ENCODE results near the gene CEP41. TPM values are rescaled to one million over a fixed set of nuclear protein-coding genes. Genes with fewer than 3 reads are reported as not detected.

The CEP41 gene
- total and polyA plus RNA-seq, 2 experiments from 2014 or later, result 17.4 to 25.0 TPM

DNA sequence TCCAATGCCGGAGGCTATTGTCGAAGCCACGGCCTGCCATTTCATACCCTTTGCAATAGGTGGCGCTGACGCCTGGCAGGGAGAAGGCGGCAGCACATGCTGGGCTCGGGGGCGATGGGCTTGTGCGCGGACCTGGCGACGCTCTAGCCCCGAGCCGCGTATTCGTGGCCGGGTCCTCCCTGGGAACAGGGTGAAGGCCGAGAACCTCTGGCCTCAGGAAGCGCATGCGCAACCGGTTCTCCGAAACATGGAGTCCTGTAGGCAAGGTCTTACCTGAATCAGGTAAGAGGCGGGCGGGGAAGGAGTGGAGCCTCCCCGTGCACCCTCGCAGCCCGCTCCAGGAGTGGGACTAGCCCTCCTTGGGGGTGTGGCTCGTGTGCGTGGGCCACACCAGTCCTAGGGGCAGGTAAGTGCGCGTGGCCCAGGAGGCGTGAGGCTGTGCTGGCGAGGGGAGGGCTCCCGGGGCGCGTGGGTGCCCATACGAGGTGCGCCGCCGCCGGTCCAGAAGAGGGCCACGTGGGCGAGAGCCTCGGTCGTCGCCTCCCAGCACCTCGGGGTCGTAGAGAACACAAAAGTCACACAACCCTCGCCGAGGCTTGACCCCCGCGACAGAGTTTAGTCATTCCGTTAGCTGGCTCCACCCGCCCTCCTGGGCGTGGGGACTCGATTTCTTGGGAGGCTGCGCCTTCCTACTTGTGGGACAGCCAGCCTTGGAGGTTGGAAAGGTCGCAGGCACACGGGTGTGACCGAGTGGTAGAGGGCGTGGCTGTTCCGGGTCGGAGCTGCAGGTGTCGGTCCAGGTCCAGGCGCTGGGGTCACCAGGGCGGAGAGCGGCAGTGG is 45.5 kb upstream of the CEP41 start:
- Histone ChIP-seq H2AFZ (peak overlapping the region; percentile 91), H3K79me2 (replicated peaks; ENCODE audit: insufficient read depth) (peaks cover 43% of the 10 kb centered on the region), H3K27ac (ENCODE audit: low read depth) (no peak overlapping the region), H3K4me3 (peak overlapping the region; percentile 75), H3K9me2 (ENCODE audit: insufficient read depth) (peaks cover 6% of the 10 kb centered on the region; the same call in 1 of the 2 replicates), H4K20me1 (replicated peaks; ENCODE audit: insufficient read depth) (no peaks in the 10 kb centered on the region; the same call in 1 of the 2 replicates), H3K4me1 (ENCODE audit: insufficient read depth) (peaks cover 31% of the 10 kb centered on the region), H3K4me2 (peak overlapping the region; percentile 88), H3F3A (replicated peaks; ENCODE audit: low read depth) (peaks cover 3% of the 10 kb centered on the region; the same call in 1 of the 2 replicates), H3K27me3 (ENCODE audit: insufficient read depth) (no peaks in the 10 kb centered on the region), H3K36me3 (ENCODE audit: insufficient read depth) (0 out of 2 replicates have a peak, but pooled peaks cover 3% of the 10 kb centered on the region)
- peak; percentile 92 for ATAC-seq
- DNase-seq (ENCODE audit: low spot score), result peak; percentile 98
- TF ChIP-seq ZNF114 (CRISPR knock-in tag; IDR thresholded peaks at IDR 0.05) (no peak), ETS1 (IDR thresholded peaks at IDR 0.05) (peak; percentile 14; the same call in 1 of the 2 replicates), EZH2 (IDR thresholded peaks at IDR 0.05; ENCODE audit: low read depth, unreplicated experiment) (no peak), STAT1 (IDR thresholded peaks at IDR 0.05; ENCODE audit: unreplicated experiment) (no peak), ZNF331 (CRISPR knock-in tag; IDR thresholded peaks at IDR 0.05; ENCODE audit: low read depth) (no peak), NANOG (IDR thresholded peaks at IDR 0.05; ENCODE audit: borderline replicate concordance) (no peak), REST (IDR thresholded peaks at IDR 0.05; ENCODE audit: unreplicated experiment) (no peak), JUNB (IDR thresholded peaks at IDR 0.05; ENCODE audit: unreplicated experiment) (no peak), CREB1 (CRISPR knock-in tag; IDR thresholded peaks at IDR 0.05; ENCODE audit: low read depth) (peak; percentile 76), EZH2phosphoT487 (IDR thresholded peaks at IDR 0.05; ENCODE audit: unreplicated experiment) (no peak), POLR2AphosphoS5 (IDR thresholded peaks at IDR 0.05; ENCODE audit: low read depth) (peak; percentile 86)
- TF ChIP-seq, protein P1, sequence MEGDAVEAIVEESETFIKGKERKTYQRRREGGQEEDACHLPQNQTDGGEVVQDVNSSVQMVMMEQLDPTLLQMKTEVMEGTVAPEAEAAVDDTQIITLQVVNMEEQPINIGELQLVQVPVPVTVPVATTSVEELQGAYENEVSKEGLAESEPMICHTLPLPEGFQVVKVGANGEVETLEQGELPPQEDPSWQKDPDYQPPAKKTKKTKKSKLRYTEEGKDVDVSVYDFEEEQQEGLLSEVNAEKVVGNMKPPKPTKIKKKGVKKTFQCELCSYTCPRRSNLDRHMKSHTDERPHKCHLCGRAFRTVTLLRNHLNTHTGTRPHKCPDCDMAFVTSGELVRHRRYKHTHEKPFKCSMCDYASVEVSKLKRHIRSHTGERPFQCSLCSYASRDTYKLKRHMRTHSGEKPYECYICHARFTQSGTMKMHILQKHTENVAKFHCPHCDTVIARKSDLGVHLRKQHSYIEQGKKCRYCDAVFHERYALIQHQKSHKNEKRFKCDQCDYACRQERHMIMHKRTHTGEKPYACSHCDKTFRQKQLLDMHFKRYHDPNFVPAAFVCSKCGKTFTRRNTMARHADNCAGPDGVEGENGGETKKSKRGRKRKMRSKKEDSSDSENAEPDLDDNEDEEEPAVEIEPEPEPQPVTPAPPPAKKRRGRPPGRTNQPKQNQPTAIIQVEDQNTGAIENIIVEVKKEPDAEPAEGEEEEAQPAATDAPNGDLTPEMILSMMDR (conservative IDR thresholded peaks at IDR 0.05; ENCODE audit: low read depth in 2 of 2), result peak; percentile 70 to 90
- TF ChIP-seq, protein P2, sequence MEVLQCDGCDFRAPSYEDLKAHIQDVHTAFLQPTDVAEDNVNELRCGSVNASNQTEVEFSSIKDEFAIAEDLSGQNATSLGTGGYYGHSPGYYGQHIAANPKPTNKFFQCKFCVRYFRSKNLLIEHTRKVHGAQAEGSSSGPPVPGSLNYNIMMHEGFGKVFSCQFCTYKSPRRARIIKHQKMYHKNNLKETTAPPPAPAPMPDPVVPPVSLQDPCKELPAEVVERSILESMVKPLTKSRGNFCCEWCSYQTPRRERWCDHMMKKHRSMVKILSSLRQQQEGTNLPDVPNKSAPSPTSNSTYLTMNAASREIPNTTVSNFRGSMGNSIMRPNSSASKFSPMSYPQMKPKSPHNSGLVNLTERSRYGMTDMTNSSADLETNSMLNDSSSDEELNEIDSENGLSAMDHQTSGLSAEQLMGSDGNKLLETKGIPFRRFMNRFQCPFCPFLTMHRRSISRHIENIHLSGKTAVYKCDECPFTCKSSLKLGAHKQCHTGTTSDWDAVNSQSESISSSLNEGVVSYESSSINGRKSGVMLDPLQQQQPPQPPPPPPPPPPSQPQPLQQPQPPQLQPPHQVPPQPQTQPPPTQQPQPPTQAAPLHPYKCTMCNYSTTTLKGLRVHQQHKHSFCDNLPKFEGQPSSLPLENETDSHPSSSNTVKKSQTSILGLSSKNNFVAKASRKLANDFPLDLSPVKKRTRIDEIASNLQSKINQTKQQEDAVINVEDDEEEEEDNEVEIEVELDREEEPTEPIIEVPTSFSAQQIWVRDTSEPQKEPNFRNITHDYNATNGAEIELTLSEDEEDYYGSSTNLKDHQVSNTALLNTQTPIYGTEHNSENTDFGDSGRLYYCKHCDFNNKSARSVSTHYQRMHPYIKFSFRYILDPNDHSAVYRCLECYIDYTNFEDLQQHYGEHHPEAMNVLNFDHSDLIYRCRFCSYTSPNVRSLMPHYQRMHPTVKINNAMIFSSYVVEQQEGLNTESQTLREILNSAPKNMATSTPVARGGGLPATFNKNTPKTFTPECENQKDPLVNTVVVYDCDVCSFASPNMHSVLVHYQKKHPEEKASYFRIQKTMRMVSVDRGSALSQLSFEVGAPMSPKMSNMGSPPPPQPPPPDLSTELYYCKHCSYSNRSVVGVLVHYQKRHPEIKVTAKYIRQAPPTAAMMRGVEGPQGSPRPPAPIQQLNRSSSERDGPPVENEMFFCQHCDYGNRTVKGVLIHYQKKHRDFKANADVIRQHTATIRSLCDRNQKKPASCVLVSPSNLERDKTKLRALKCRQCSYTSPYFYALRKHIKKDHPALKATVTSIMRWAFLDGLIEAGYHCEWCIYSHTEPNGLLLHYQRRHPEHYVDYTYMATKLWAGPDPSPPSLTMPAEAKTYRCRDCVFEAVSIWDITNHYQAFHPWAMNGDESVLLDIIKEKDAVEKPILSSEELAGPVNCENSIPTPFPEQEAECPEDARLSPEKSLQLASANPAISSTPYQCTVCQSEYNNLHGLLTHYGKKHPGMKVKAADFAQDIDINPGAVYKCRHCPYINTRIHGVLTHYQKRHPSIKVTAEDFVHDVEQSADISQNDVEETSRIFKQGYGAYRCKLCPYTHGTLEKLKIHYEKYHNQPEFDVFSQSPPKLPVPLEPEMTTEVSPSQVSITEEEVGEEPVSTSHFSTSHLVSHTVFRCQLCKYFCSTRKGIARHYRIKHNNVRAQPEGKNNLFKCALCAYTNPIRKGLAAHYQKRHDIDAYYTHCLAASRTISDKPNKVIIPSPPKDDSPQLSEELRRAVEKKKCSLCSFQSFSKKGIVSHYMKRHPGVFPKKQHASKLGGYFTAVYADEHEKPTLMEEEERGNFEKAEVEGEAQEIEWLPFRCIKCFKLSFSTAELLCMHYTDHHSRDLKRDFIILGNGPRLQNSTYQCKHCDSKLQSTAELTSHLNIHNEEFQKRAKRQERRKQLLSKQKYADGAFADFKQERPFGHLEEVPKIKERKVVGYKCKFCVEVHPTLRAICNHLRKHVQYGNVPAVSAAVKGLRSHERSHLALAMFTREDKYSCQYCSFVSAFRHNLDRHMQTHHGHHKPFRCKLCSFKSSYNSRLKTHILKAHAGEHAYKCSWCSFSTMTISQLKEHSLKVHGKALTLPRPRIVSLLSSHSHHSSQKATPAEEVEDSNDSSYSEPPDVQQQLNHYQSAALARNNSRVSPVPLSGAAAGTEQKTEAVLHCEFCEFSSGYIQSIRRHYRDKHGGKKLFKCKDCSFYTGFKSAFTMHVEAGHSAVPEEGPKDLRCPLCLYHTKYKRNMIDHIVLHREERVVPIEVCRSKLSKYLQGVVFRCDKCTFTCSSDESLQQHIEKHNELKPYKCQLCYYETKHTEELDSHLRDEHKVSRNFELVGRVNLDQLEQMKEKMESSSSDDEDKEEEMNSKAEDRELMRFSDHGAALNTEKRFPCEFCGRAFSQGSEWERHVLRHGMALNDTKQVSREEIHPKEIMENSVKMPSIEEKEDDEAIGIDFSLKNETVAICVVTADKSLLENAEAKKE (CRISPR knock-in tag; IDR thresholded peaks at IDR 0.05), result no peak
- Mint-ChIP-seq H3K36me3 (ENCODE audit: low read depth) (peaks cover 24% of the 10 kb centered on the region), H3K27ac (peak overlapping the region; percentile 76), H3K9me3 (peaks cover 4% of the 10 kb centered on the region; the same call in 2 of the 3 replicates), H3K27me3 (ENCODE audit: insufficient read depth, low read depth, poor library complexity) (peaks cover 9% of the 10 kb centered on the region), H3K4me1 (peaks cover 39% of the 10 kb centered on the region), H3K4me3 (peak overlapping the region; percentile 89)

Measured in GM23338 (cell line).